WERI-Rb-1 (cell line): Measurements from ENCODE around the gene USH1C.

Experiments used
- DNase-seq: peaks from one replicate; pipeline ENCODE4 v3.0.0-alpha.2; 2020
- H3K27ac ChIP-seq: fragments of 250-450 bp; sonication (Bioruptor Pico); 2 replicates; pipeline ENCODE4 v1.5.1; 2020; ENCODE audit warnings: mild to moderate bottlenecking, moderate library complexity
- H3K27me3 ChIP-seq: fragments of 250-450 bp; sonication (Bioruptor Pico); 2 replicates; pipeline ENCODE4 v1.5.1; 2021; ENCODE audit warnings: mild to moderate bottlenecking, low read depth, moderate library complexity; ENCODE audit not compliant: insufficient read depth, severe bottlenecking
- H3K36me3 ChIP-seq: fragments of 250-450 bp; sonication (Bioruptor Pico); 2 replicates; pipeline ENCODE4 v1.5.1; 2020; ENCODE audit warnings: mild to moderate bottlenecking, moderate library complexity
- H3K4me3 ChIP-seq: 2 replicates; pipeline ENCODE4 v1.5.1; 2011; ENCODE audit warnings: low read depth, mild to moderate bottlenecking, control low read depth, low read length
- H3K9me3 ChIP-seq: fragments of 250-450 bp; sonication (Bioruptor Pico); 2 replicates; pipeline ENCODE4 v1.5.1; 2021; ENCODE audit warnings: mild to moderate bottlenecking, moderate library complexity; ENCODE audit not compliant: severe bottlenecking
- CTCF ChIP-seq: IDR thresholded peaks from 2 replicates; pipeline ENCODE4 v1.5.1; 2011; ENCODE audit warnings: low read depth, mild to moderate bottlenecking, control low read depth, inconsistent platforms, low read length

USH1C gene

GRCh38 chr11:17477361-17477760 is 66.9 kb downstream of the USH1C start:
- no peaks in the 10 kb centered on the region for H3K9me3 ChIP-seq
- no peaks in the 10 kb centered on the region for H3K27me3 ChIP-seq
- H3K36me3 ChIP-seq = peaks cover 9% of the 10 kb centered on the region
- no peak for DNase-seq
- no peak for TF ChIP-seq CTCF
- H3K4me3 ChIP-seq = no peak overlapping the region
- no peak overlapping the region for H3K27ac ChIP-seq

- Histone ChIP-seq H3K27me3 (no peaks in the 10 kb centered on the region), H3K4me3 (no peak overlapping the region), H3K27ac (no peak overlapping the region), H3K9me3 (no peaks in the 10 kb centered on the region), H3K36me3 (peaks cover 9% of the 10 kb centered on the region)
- DNase-seq = no peak
- TF ChIP-seq CTCF = no peak
These were observed 67.2 kb downstream of the USH1C start for GRCh38 chr11:17477084-17477333.

GRCh38 chr11:17476317-17477083 is 67.7 kb downstream of the USH1C start, which contains the start of gene ABCC8:
Gene ABCC8, minus strand, starts transcription at chr11:17476845. Its CDS starts 69 bp downstream, at chr11:17476776.
- peak; percentile 48 for DNase-seq
- no peaks in the 10 kb centered on the region for H3K9me3 ChIP-seq
- H3K27me3 ChIP-seq = no peaks in the 10 kb centered on the region
- peak within 1 kb of the TSS; percentile 36 for H3K27ac ChIP-seq
- no peak for TF ChIP-seq CTCF
- peak within 1 kb of the TSS; percentile 76 for H3K4me3 ChIP-seq
- H3K36me3 ChIP-seq = peaks cover 9% of the 10 kb centered on the region

GRCh38 chr11:17475666-17476316 is 68.4 kb downstream of the USH1C start:
- Histone ChIP-seq H3K36me3 (peaks cover 16% of the 10 kb centered on the region), H3K27ac (peak overlapping the region; percentile 36; the same call in 1 of the 2 replicates), H3K27me3 (no peaks in the 10 kb centered on the region), H3K4me3 (peak overlapping the region; percentile 76), H3K9me3 (no peaks in the 10 kb centered on the region)
- no peak for TF ChIP-seq CTCF
- peak; percentile 45 for DNase-seq

GRCh38 chr11:17473071-17473744 is 71.0 kb downstream of the USH1C start:
- H3K27me3 ChIP-seq = no peaks in the 10 kb centered on the region
- peaks cover 37% of the 10 kb centered on the region for H3K36me3 ChIP-seq
- H3K4me3 ChIP-seq = 0 out of 2 replicates have a peak overlapping the region, but pooled peaks have one; percentile 9
- peak; percentile 87 for TF ChIP-seq CTCF
- peak overlapping the region; percentile 76 for H3K27ac ChIP-seq
- peak; percentile 86 for DNase-seq
- H3K9me3 ChIP-seq = no peaks in the 10 kb centered on the region
